ENCODE results near the gene ZNF823. TPM values are rescaled to one million over a fixed set of nuclear protein-coding genes. Genes with fewer than 3 reads are reported as not detected.

Gene ZNF823
- polyA plus RNA-seq, 1 donor from 2014 or later, result 7.8 TPM

GRCh38 chr19:11766597-11767591 is 28.1 kb upstream of the ZNF823 start, which contains the start of gene ZNF441:
Gene ZNF441, plus strand, starts transcription at chr19:11767000. Its CDS starts 194 bp downstream, at chr19:11767194.
- peak within 1 kb of the TSS; percentile 6 for H3K4me2 ChIP-seq (ENCODE audit: low read length)
- no peaks in the 10 kb centered on the region for H4K20me1 ChIP-seq (ENCODE audit: insufficient read depth)
- H3K36me3 ChIP-seq (ENCODE audit: insufficient read depth, low read length), result no peaks in the 10 kb centered on the region
- peaks cover 9% of the 10 kb centered on the region for H3K79me2 ChIP-seq (replicated peaks; ENCODE audit: insufficient read depth, low read length)
- peak within 1 kb of the TSS; percentile 71 for H3K27ac ChIP-seq (ENCODE audit: low read length)
- H2AFZ ChIP-seq (ENCODE audit: low read depth, low read length), result peak within 1 kb of the TSS; percentile 77
- H3K27me3 ChIP-seq (ENCODE audit: insufficient read depth, low read depth, low read length), result peaks cover 3% of the 10 kb centered on the region
- H3K9me3 ChIP-seq (ENCODE audit: low read length), result no peaks in the 10 kb centered on the region
- no peaks in the 10 kb centered on the region for H3F3A ChIP-seq (ENCODE audit: insufficient read depth, low read length, poor library complexity, severe bottlenecking)
- H3K9me2 ChIP-seq (ENCODE audit: insufficient read depth, low read length), result no peaks in the 10 kb centered on the region
- H3K4me3 ChIP-seq (ENCODE audit: low read length), result peak within 1 kb of the TSS; percentile 84
- peak within 1 kb of the TSS; percentile 77 for H3K9ac ChIP-seq (ENCODE audit: low read length)
- TF ChIP-seq RAD21 (conservative IDR thresholded peaks at IDR 0.05) (peak; percentile 29), EP300 (conservative IDR thresholded peaks at IDR 0.05; ENCODE audit: poor library complexity, severe bottlenecking) (no peak), POLR2AphosphoS5 (IDR thresholded peaks at IDR 0.05) (peak; percentile 63), TAF1 (IDR thresholded peaks at IDR 0.05; ENCODE audit: low read depth) (peak; percentile 27), MXI1 (conservative IDR thresholded peaks at IDR 0.05; ENCODE audit: poor library complexity, severe bottlenecking) (peak; percentile 46), CTCF (IDR thresholded peaks at IDR 0.05; ENCODE audit: poor library complexity, severe bottlenecking) (no peak)

GRCh38 chr19:11763611-11764010 is 24.9 kb upstream of the ZNF823 start:
- H3K36me3 ChIP-seq (ENCODE audit: insufficient read depth, low read length), result no peaks in the 10 kb centered on the region
- H3K4me2 ChIP-seq (ENCODE audit: low read length), result no peak overlapping the region
- H3K4me3 ChIP-seq (ENCODE audit: low read length), result no peak overlapping the region
- no peaks in the 10 kb centered on the region for H3F3A ChIP-seq (ENCODE audit: insufficient read depth, low read length, poor library complexity, severe bottlenecking)
- no peaks in the 10 kb centered on the region for H3K9me2 ChIP-seq (ENCODE audit: insufficient read depth, low read length)
- H3K27me3 ChIP-seq (ENCODE audit: insufficient read depth, low read depth, low read length), result peaks cover 3% of the 10 kb centered on the region
- no peak overlapping the region for H3K27ac ChIP-seq (ENCODE audit: low read length)
- peaks cover 9% of the 10 kb centered on the region for H3K79me2 ChIP-seq (replicated peaks; ENCODE audit: insufficient read depth, low read length)
- no peak for TF ChIP-seq POLR2AphosphoS5 (IDR thresholded peaks at IDR 0.05)
- TF ChIP-seq SMC3 (conservative IDR thresholded peaks at IDR 0.05; ENCODE audit: poor library complexity), result no peak
- TF ChIP-seq CTCF (IDR thresholded peaks at IDR 0.05; ENCODE audit: poor library complexity, severe bottlenecking), result no peak
- TF ChIP-seq EZH2 (IDR thresholded peaks at IDR 0.05; ENCODE audit: borderline replicate concordance, insufficient read depth, low read length, poor library complexity, severe bottlenecking), result no peak
- TF ChIP-seq EP300 (conservative IDR thresholded peaks at IDR 0.05; ENCODE audit: poor library complexity, severe bottlenecking), result no peak
- no peak for TF ChIP-seq REST (IDR thresholded peaks at IDR 0.05; ENCODE audit: borderline replicate concordance)
- TF ChIP-seq TAF1 (IDR thresholded peaks at IDR 0.05; ENCODE audit: low read depth), result no peak
- TF ChIP-seq MXI1 (conservative IDR thresholded peaks at IDR 0.05; ENCODE audit: poor library complexity, severe bottlenecking), result no peak
- no peak for TF ChIP-seq RAD21 (conservative IDR thresholded peaks at IDR 0.05)
- H4K20me1 ChIP-seq (ENCODE audit: insufficient read depth), result no peaks in the 10 kb centered on the region
- H3K9ac ChIP-seq (ENCODE audit: low read length), result no peak overlapping the region
- no peaks in the 10 kb centered on the region for H3K9me3 ChIP-seq (ENCODE audit: low read length)
- H2AFZ ChIP-seq (ENCODE audit: low read depth, low read length), result no peak overlapping the region
